Astrocyte (in vitro differentiated cells and primary cell): ENCODE results near the gene TNIP1. TPM values are rescaled to one million over a fixed set of nuclear protein-coding genes. Genes with fewer than 3 reads are reported as not detected.

Experiments used
- DNase-seq: peaks from one replicate; pipeline ENCODE4 v3.0.0-alpha.2; 2010; ENCODE audit warnings: low read depth
- FAIRE-seq: peaks from 2 replicates; lab custom pipeline; 2011; peaks lifted over from hg19 to GRCh38; lab: Jason Lieb, UNC
- H2AFZ ChIP-seq: 2 replicates; pipeline ENCODE4 v1.6.0; 2012; ENCODE audit warnings: low read depth, low read length, inconsistent platforms
- H3K27ac ChIP-seq: 2 replicates; pipeline ENCODE4 v1.5.1; 2011; ENCODE audit warnings: low read depth, low read length, inconsistent platforms
- H3K27me3 ChIP-seq: 2 replicates; pipeline ENCODE4 v1.6.0; 2011; ENCODE audit warnings: low read length, inconsistent platforms; ENCODE audit not compliant: insufficient read depth
- H3K36me3 ChIP-seq: 2 replicates; pipeline ENCODE4 v1.5.1; 2011; ENCODE audit warnings: low read length, inconsistent platforms; ENCODE audit not compliant: insufficient read depth
- H3K4me1 ChIP-seq: 2 replicates; pipeline ENCODE4 v1.5.1; 2011; ENCODE audit warnings: low read length, inconsistent platforms; ENCODE audit not compliant: insufficient read depth
- H3K4me2 ChIP-seq: 2 replicates; pipeline ENCODE4 v1.6.0; 2012; ENCODE audit warnings: low read length, inconsistent platforms
- H3K4me3 ChIP-seq: 2 replicates; pipeline ENCODE4 v1.5.1; 2011; ENCODE audit warnings: low read depth, mild to moderate bottlenecking, low read length, inconsistent platforms; ENCODE audit not compliant: insufficient read depth
- H3K79me2 ChIP-seq: 2 replicates; pipeline ENCODE4 v1.6.0; 2012; ENCODE audit warnings: mild to moderate bottlenecking, low read length, inconsistent platforms; ENCODE audit not compliant: insufficient read depth
- H3K9ac ChIP-seq: 2 replicates; pipeline ENCODE4 v1.6.0; 2012; ENCODE audit warnings: mild to moderate bottlenecking, low read length, inconsistent platforms
- H3K9me3 ChIP-seq: 2 replicates; pipeline ENCODE4 v1.5.1; 2012; ENCODE audit warnings: low read depth, mild to moderate bottlenecking, low read length, inconsistent platforms; ENCODE audit not compliant: insufficient read depth
- H4K20me1 ChIP-seq: 2 replicates; pipeline ENCODE4 v1.6.0; 2012; ENCODE audit warnings: low read length, inconsistent platforms; ENCODE audit not compliant: insufficient read depth
- H3K27ac Mint-ChIP-seq: one replicate; pipeline ENCODE4 v1.8.0; 2021; ENCODE audit warnings: mild to moderate bottlenecking, mixed read lengths; ENCODE audit not compliant: unreplicated experiment
- H3K27me3 Mint-ChIP-seq: one replicate; pipeline ENCODE4 v1.8.0; 2021; ENCODE audit warnings: low read depth, mixed read lengths; ENCODE audit not compliant: unreplicated experiment
- H3K36me3 Mint-ChIP-seq: one replicate; pipeline ENCODE4 v1.8.0; 2021; ENCODE audit warnings: low read depth, mixed read lengths; ENCODE audit not compliant: unreplicated experiment
- H3K4me1 Mint-ChIP-seq: one replicate; pipeline ENCODE4 v1.8.0; 2021; ENCODE audit warnings: low read depth, mixed read lengths; ENCODE audit not compliant: unreplicated experiment
- H3K4me3 Mint-ChIP-seq: one replicate; pipeline ENCODE4 v1.8.0; 2021; ENCODE audit warnings: mild to moderate bottlenecking, moderate library complexity, mixed read lengths; ENCODE audit not compliant: unreplicated experiment
- H3K9me3 Mint-ChIP-seq: one replicate; pipeline ENCODE4 v1.8.0; 2021; ENCODE audit warnings: mild to moderate bottlenecking, mixed read lengths; ENCODE audit not compliant: unreplicated experiment
- CTCF ChIP-seq: IDR thresholded peaks from 2 replicates; pipeline ENCODE4 v1.5.1; 2011; ENCODE audit warnings: low read depth, mild to moderate bottlenecking, inconsistent platforms, low read length, moderate library complexity; ENCODE audit not compliant: insufficient read depth
- EZH2 ChIP-seq: IDR thresholded peaks from 2 replicates; pipeline ENCODE4 v1.6.1; 2012; ENCODE audit warnings: mild to moderate bottlenecking, low read length, inconsistent platforms; ENCODE audit not compliant: insufficient read depth
- total RNA-seq: library from RNA; stranded (reverse); gene quantifications from 2 replicates; pipeline ENCODE4 v1.2.1, GENCODE V29; 2021

Gene TNIP1
- total RNA-seq, 1 donor from 2014 or later, result 119 TPM

DNA sequence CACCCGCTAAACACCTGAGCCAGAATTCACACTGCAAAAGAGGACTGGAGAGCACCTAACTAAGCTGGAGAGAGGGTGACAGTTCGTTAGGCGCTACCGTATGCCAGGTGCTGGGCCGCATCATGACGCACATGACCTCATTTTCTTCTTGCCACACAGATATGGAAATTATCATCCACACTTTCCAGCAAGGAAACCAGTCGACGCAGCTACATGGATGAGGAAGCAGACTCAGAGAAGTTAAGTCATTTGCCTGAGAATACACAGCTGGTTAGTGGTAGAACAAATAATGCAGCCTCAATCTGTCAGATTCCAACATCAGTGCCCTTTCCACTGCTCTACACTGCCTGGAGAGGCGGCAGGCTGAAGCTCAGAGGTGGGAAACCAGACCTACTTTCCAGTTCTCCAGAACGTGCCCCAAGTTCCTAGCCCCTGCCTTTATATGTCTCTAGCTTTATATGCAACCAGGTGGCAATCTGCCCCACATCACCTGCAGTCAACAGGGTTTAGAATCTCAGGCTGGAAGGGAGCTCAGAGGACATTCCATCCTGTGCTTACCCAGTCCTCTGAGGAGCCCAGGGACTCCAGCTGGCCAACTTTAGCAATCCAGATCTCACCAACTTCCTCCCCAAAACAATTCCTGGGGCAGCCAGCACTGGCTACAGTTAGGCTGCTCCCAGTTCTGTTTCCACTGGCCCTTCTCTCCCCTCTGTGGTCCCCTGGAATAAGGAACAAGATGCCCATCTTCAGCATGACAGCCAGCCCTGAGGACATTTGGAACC lies 8.8 kb downstream of the TNIP1 start:
- TF ChIP-seq EZH2 (no peak), CTCF (no peak)
- no peak for DNase-seq
- peaks cover 48% of the 10 kb centered on the region for H3K4me1 ChIP-seq
- no peaks in the 10 kb centered on the region for H3K36me3 ChIP-seq
- H3K9ac ChIP-seq, result peak overlapping the region; percentile 57
- H3K4me2 ChIP-seq, result peak overlapping the region; percentile 59
- peaks cover 21% of the 10 kb centered on the region for H4K20me1 ChIP-seq
- Mint-ChIP-seq H3K9me3 (no peaks in the 10 kb centered on the region), H3K27ac (peak overlapping the region; percentile 96), H3K36me3 (peaks cover 6% of the 10 kb centered on the region), H3K4me3 (peak overlapping the region; percentile 27), H3K4me1 (peaks cover 58% of the 10 kb centered on the region), H3K27me3 (no peaks in the 10 kb centered on the region)
- no peak for FAIRE-seq
- H3K27ac ChIP-seq, result peak overlapping the region; percentile 82
- no peak overlapping the region for H2AFZ ChIP-seq
- H3K79me2 ChIP-seq, result peaks cover 95% of the 10 kb centered on the region
- peaks cover 5% of the 10 kb centered on the region for H3K9me3 ChIP-seq
- H3K27me3 ChIP-seq, result no peaks in the 10 kb centered on the region
- no peak overlapping the region for H3K4me3 ChIP-seq

DNA sequence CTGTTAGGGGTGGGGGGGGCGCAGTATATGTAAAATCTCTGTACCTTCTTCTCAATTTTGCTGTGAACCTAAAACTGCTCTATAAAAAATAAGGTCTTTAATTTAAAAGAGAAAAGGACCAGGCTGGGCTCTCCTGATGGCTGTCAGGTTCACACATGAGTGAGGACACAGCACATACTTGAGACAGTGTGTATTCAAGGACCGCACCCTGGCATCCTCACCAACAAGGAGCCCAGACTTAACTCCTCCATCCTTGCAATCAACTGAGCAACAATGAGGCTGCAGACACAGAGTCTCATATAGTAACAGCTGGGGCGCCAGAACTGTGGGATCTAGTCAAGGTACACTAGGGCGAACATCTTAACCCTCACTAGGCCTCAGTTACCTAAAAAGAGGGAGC lies 9.8 kb downstream of the TNIP1 start:
- DNase-seq (no peak), FAIRE-seq (no peak)
- Histone ChIP-seq H3K79me2 (peaks cover 95% of the 10 kb centered on the region), H3K9me3 (peaks cover 5% of the 10 kb centered on the region), H3K4me2 (no peak overlapping the region), H2AFZ (no peak overlapping the region), H3K27ac (no peak overlapping the region), H3K4me3 (no peak overlapping the region), H3K4me1 (peaks cover 39% of the 10 kb centered on the region), H3K36me3 (no peaks in the 10 kb centered on the region), H4K20me1 (peaks cover 27% of the 10 kb centered on the region), H3K27me3 (no peaks in the 10 kb centered on the region), H3K9ac (no peak overlapping the region)
- H3K9me3 Mint-ChIP-seq, result no peaks in the 10 kb centered on the region
- H3K4me3 Mint-ChIP-seq, result no peak overlapping the region
- peaks cover 62% of the 10 kb centered on the region for H3K4me1 Mint-ChIP-seq
- H3K36me3 Mint-ChIP-seq, result peaks cover 5% of the 10 kb centered on the region
- H3K27me3 Mint-ChIP-seq, result no peaks in the 10 kb centered on the region
- H3K27ac Mint-ChIP-seq, result no peak overlapping the region
- no peak for TF ChIP-seq CTCF
- no peak for TF ChIP-seq EZH2

DNA sequence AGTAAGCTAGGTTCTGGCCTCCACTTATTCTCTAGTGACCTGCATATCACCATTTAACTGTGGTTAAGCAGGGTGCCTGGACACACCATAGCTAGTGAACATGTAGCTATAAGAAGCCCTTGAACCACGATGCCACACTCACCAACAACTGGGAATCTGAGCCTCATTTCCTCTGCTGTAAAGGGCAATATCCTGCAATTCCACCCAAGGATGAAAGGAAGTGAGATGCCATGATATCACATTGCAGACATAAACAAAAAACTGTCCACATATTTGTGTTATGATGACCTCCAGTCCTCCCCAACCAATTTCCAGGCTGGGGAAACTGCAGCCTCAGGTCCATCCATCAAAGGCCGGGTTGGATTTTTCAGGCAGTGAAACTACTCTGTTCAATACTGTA lies 10.4 kb downstream of the TNIP1 start:
- no peak for DNase-seq
- Histone ChIP-seq H3K9ac (no peak overlapping the region), H2AFZ (no peak overlapping the region), H3K79me2 (peaks cover 94% of the 10 kb centered on the region), H3K4me2 (no peak overlapping the region), H3K4me3 (no peak overlapping the region), H3K27ac (no peak overlapping the region), H3K9me3 (peaks cover 5% of the 10 kb centered on the region), H3K36me3 (no peaks in the 10 kb centered on the region), H4K20me1 (peaks cover 24% of the 10 kb centered on the region), H3K27me3 (no peaks in the 10 kb centered on the region), H3K4me1 (peaks cover 34% of the 10 kb centered on the region)
- no peak for FAIRE-seq
- no peak overlapping the region for H3K4me3 Mint-ChIP-seq
- H3K27ac Mint-ChIP-seq, result peak overlapping the region; percentile 26
- no peak for TF ChIP-seq CTCF
- no peak for TF ChIP-seq EZH2
- no peaks in the 10 kb centered on the region for H3K27me3 Mint-ChIP-seq
- H3K4me1 Mint-ChIP-seq, result peaks cover 59% of the 10 kb centered on the region
- no peaks in the 10 kb centered on the region for H3K9me3 Mint-ChIP-seq
- peaks cover 4% of the 10 kb centered on the region for H3K36me3 Mint-ChIP-seq
